ENCODE data around the gene EMC6.

The EMC6 gene

DNA sequence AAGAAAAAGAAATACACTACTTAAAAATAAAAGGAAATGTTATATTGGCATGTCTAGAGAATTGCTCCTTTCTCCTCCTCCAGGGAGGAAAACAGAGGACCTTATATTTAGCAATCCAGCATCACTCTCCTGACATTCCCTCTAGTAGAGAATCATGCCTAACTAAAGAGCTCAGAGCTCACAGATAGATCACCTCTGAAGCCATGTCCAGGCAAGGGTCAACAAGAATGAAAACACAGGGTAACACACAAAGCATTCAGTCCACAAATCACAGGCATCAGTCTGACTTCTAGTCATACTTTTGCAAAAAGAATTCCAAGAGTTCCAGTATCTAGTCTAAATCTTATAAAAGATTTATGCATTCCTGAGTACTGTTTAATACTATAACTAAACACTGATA, 50.7 kb downstream of the EMC6 start:
- Histone ChIP-seq H3K9me2 (ENCODE audit: low read depth, low read length) (no peaks in the 10 kb centered on the region), H3F3A (ENCODE audit: insufficient read depth, low read length) (no peaks in the 10 kb centered on the region), H2AFZ (ENCODE audit: low read length) (no peak overlapping the region), H3K4me2 (ENCODE audit: low read length) (no peak overlapping the region), H3K27ac (ENCODE audit: low read depth, low read length, poor library complexity, severe bottlenecking) (no peak overlapping the region), H3K4me3 (ENCODE audit: low read depth, low read length, poor library complexity, severe bottlenecking) (no peak overlapping the region), H3K9me3 (ENCODE audit: low read length) (no peaks in the 10 kb centered on the region), H3K27me3 (ENCODE audit: insufficient read depth, low read length) (no peaks in the 10 kb centered on the region), H4K20me1 (ENCODE audit: insufficient read depth, low read length) (no peaks in the 10 kb centered on the region), H3K9ac (ENCODE audit: low read length) (no peak overlapping the region), H3K4me1 (ENCODE audit: insufficient read depth, low read length, severe bottlenecking) (peaks cover 29% of the 10 kb centered on the region), H3K79me2 (ENCODE audit: insufficient read depth, low read length) (peaks cover 5% of the 10 kb centered on the region; the same call in 1 of the 2 replicates), H3K36me3 (ENCODE audit: insufficient read depth, low read length) (peaks cover 56% of the 10 kb centered on the region)
- TF ChIP-seq, protein P1, sequence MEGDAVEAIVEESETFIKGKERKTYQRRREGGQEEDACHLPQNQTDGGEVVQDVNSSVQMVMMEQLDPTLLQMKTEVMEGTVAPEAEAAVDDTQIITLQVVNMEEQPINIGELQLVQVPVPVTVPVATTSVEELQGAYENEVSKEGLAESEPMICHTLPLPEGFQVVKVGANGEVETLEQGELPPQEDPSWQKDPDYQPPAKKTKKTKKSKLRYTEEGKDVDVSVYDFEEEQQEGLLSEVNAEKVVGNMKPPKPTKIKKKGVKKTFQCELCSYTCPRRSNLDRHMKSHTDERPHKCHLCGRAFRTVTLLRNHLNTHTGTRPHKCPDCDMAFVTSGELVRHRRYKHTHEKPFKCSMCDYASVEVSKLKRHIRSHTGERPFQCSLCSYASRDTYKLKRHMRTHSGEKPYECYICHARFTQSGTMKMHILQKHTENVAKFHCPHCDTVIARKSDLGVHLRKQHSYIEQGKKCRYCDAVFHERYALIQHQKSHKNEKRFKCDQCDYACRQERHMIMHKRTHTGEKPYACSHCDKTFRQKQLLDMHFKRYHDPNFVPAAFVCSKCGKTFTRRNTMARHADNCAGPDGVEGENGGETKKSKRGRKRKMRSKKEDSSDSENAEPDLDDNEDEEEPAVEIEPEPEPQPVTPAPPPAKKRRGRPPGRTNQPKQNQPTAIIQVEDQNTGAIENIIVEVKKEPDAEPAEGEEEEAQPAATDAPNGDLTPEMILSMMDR (IDR thresholded peaks at IDR 0.05; ENCODE audit: low read length) = no peak
- TF ChIP-seq EZH2 (IDR thresholded peaks at IDR 0.05; ENCODE audit: borderline replicate concordance, low read length) = no peak

Measured in OCI-LY1 (cell line).